Astrocyte of the cerebellum (primary cell): ENCODE data around the gene ARF1.

Source experiments
- DNase-seq: peaks from one replicate; pipeline ENCODE4 v3.0.0-alpha.2; 2011; ENCODE audit warnings: low read depth
- H3K4me3 ChIP-seq: 2 replicates; pipeline ENCODE4 v1.5.1; 2011; ENCODE audit warnings: mild to moderate bottlenecking, low read depth, low read length, moderate library complexity
- CTCF ChIP-seq: IDR thresholded peaks from 2 replicates; pipeline ENCODE4 v1.5.1; 2012; ENCODE audit warnings: low read length, low read depth, moderate library complexity, mild to moderate bottlenecking; ENCODE audit errors: missing control alignments
- in situ Hi-C: cut with HindIII; loops from 2 replicates; pipeline ENCODE4 v1.10.0; 2017; ENCODE audit warnings: low sequenced_read_pairs

Gene ARF1

GRCh38 chr1:228101614-228101993, 19.1 kb downstream of the ARF1 start:
- no peak for TF ChIP-seq CTCF
- DNase-seq = no peak
- in situ Hi-C loops = no loop called here
- H3K4me3 ChIP-seq = peak overlapping the region; percentile 83

GRCh38 chr1:228101994-228102790, 19.7 kb downstream of the ARF1 start:
- no peak for DNase-seq
- in situ Hi-C loops = no loop called here
- peak overlapping the region; percentile 83 for H3K4me3 ChIP-seq
- TF ChIP-seq CTCF = peak; percentile 9

DNA sequence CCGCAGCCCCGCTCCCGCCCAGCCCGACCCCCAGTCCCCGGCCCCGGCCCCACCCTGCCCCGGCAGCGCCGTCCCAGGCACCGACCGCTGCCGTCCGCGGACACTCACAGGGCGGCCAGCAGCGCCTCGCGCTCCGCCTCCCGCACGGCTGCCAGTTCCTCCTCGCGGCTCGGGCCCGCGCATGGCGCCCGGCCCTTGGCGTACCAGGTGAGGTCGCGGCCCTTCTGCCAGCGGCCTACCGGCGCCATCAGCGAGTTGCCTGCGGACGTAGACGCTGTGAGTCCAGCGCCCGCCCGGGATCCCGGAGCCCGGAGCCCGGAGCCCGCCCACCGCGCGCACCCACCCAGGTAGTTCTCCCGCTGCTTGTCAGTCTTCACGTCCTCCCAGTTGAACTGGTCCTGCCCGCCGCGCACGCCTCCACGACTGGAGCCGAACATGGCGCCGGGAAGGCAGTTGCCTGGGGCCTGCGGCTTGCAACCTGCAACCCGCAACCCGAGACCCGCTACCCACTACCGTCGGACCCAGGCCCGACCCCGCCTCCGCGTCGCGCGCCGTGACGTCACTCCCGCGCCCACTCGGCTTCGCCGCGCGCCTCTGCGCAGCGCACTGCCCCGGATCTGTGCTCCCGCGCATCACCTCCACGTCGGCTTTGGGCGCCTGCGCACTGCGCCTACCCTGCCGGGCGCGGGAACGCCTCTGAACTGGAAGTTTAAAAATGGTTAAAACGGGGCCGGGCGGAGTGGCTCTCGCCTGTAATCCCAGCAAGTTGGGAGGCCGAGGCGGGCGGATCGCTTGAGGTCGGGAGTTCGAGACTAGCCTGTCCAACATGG, 20.5 kb downstream of the ARF1 start, which contains the start of gene C1orf35:
Gene C1orf35 (minus strand): TSS at position 535 of the 830 bp plus-strand sequence. CDS start 98 bp downstream, at position 437.
- in situ Hi-C loops = no loop called here
- TF ChIP-seq CTCF = no peak
- peak within 1 kb of the TSS; percentile 83 for H3K4me3 ChIP-seq
- DNase-seq = peak; percentile 73

- TF ChIP-seq CTCF = no peak
- DNase-seq = no peak
- no peak overlapping the region for H3K4me3 ChIP-seq
- in situ Hi-C loops = loop anchor here (5.0 kb wide), 1 partner anchor 108 kb away; no protein-coding TSS in a partner anchor
Observed at GRCh38 chr1:228104526-228105269, 22.2 kb downstream of the ARF1 start.

DNA sequence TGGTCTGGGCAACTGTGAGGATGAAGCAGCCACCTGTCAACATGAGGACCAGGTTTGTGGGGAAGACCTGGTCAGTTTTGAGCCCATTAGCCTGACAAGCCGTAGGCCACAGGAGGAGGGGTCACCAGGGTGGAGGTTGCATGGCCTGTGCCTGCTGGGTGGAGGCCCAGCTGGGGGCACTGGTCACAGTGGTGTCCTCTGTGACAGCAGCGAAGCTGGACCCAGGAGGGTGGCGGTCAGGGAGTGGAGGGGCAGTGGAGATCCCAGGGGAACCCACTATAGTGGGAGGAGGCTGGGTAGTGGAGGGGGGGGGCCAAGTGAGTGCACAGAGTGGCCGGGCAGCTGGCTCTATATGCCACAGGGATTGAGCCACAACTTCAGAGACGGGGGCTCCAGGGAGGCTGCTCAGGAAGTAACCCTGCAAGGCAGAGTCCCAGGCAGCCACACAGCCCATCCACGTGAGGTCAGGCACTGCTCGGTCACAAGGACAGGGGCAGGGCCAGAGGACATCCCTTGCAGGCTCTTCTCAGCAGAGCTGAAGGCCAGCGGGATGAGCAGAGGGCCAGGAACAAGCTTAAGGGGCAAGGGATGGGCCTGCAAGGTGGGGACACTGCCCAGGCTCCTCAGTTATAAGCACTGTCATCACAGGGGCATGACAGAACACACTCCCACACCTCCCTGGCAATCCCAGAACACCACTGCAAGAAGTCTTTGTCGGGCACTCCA, 22.9 kb downstream of the ARF1 start:
- no peak for DNase-seq
- TF ChIP-seq CTCF = no peak
- H3K4me3 ChIP-seq = no peak overlapping the region
- in situ Hi-C loops = loop anchor here (5.0 kb wide), 1 partner anchor 107 kb away; no protein-coding TSS in a partner anchor
